ENCODE measurements around the gene WASHC1. TPM values are rescaled to one million over a fixed set of nuclear protein-coding genes. Genes with fewer than 3 reads are reported as not detected.
"Not testable (repeated sequence)": the region's sequence is repeated elsewhere in the genome, so short reads cannot be mapped to it uniquely, and the experiment has no call there.

WASHC1 gene, protein sequence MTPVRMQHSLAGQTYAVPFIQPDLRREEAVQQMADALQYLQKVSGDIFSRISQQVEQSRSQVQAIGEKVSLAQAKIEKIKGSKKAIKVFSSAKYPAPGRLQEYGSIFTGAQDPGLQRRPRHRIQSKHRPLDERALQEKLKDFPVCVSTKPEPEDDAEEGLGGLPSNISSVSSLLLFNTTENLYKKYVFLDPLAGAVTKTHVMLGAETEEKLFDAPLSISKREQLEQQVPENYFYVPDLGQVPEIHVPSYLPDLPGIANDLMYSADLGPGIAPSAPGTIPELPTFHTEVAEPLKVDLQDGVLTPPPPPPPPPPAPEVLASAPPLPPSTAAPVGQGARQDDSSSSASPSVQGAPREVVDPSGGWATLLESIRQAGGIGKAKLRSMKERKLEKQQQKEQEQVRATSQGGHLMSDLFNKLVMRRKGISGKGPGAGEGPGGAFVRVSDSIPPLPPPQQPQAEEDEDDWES
- total RNA-seq (2014; rRNA removed; shearing (Covaris generic)) (14.2 and 17.0 TPM in 2 replicates), total RNA-seq (2022) (20.2 and 22.4 TPM in 2 replicates), Bru-seq, nascent RNA (percentile 55 among the genes with signal in this experiment), BruChase-seq, experiment 1, labeled RNA remaining after a 6-hour chase (percentile 57 among the genes with signal in this experiment), BruChase-seq, experiment 2, labeled RNA remaining after a 2-hour chase (percentile 66 among the genes with signal in this experiment)
- long read RNA-seq, partial matches to known transcripts = 2 of 17 reads
- long read RNA-seq, other reads (novel, unspliced or antisense) = 15 of 17 reads

GRCh38 chr9:29356-29755 lies at the start of gene WASHC1:
Gene WASHC1 (minus strand): TSS chr9:29456. CDS start chr9:24999, 4,457 bp downstream.
- intact Hi-C loops (cut with micrococcal nuclease; ENCODE audit: unreplicated experiment); H3K9me3 ChIP-seq (ENCODE audit: low read length); H3K79me2 ChIP-seq (ENCODE audit: insufficient read depth, low read depth, low read length); H2AFZ ChIP-seq (ENCODE audit: low read length); H3K27ac ChIP-seq (ENCODE audit: low read depth, low read length, poor library complexity, severe bottlenecking); H3K9me2 ChIP-seq (ENCODE audit: insufficient read depth, low read length); CTCF ChIA-PET (ENCODE audit: unreplicated experiment); POLR2A ChIA-PET; H3K36me3 ChIP-seq (ENCODE audit: insufficient read depth, low read length); H4K20me1 ChIP-seq (ENCODE audit: insufficient read depth, low read length); H3K4me1 ChIP-seq (ENCODE audit: insufficient read depth, low read length, poor library complexity, severe bottlenecking); BruUV-seq (replicated peaks); DNase-seq (ENCODE audit: low spot score): not testable (repeated sequence)
- Histone ChIP-seq H3K4me2 (ENCODE audit: low read length) (0 out of 2 replicates have a peak within 1 kb of the TSS, but pooled peaks have one; percentile 23), H3K4me3 (ENCODE audit: low read depth, low read length, poor library complexity, severe bottlenecking) (peak within 1 kb of the TSS; percentile 64)

DNA sequence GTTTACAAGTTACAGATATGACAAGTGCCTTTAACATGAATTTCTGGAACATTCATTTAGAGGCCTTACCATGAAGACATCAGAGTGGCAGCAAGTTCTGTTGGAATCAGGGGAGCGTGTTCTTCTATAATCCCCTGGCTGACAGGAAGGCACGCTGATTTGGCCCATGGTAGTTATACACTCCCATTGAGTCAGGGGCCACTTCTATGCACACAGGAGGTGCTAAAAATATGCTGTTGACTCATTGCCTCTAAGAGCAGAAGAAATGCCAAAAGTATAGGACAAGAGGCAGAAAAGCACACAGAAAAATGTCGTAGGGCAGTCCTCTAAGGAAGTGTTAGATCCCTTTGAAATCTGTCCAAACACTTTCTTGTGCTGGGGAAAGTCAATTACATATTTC lies 49.1 kb upstream of the WASHC1 start:
- H4K20me1 ChIP-seq (ENCODE audit: insufficient read depth, low read length); H3K79me2 ChIP-seq (ENCODE audit: insufficient read depth, low read depth, low read length); CTCF ChIA-PET (ENCODE audit: unreplicated experiment); H2AFZ ChIP-seq (ENCODE audit: low read length); POLR2A ChIA-PET; H3K4me1 ChIP-seq (ENCODE audit: insufficient read depth, low read length, poor library complexity, severe bottlenecking); DNase-seq (ENCODE audit: low spot score); H3K36me3 ChIP-seq (ENCODE audit: insufficient read depth, low read length); H3K27ac ChIP-seq (ENCODE audit: low read depth, low read length, poor library complexity, severe bottlenecking); BruUV-seq (replicated peaks); H3K9me2 ChIP-seq (ENCODE audit: insufficient read depth, low read length); H3K4me3 ChIP-seq (ENCODE audit: low read depth, low read length, poor library complexity, severe bottlenecking); intact Hi-C loops (cut with micrococcal nuclease; ENCODE audit: unreplicated experiment); H3K9me3 ChIP-seq (ENCODE audit: low read length); H3K4me2 ChIP-seq (ENCODE audit: low read length): not testable (repeated sequence)

DNA sequence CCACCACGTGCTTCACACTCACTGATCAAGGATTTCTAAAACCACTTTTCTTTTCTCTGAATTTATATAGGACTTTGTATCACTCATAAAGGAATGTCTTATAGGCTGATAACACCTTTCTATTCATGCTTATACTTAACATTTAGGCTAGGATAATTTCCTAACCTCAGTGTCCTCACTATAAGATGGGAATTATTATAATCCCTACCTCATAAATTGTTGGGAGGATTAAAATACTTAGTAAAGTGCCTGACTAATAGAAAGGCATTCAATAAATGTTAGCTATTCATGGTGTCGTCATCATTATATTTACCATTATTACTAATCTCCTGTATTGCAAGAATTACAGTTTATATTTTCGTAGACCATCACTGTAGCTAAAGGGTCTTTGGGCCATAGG lies 47.1 kb upstream of the WASHC1 start:
- BruUV-seq (replicated peaks); H3K9me3 ChIP-seq (ENCODE audit: low read length); DNase-seq (ENCODE audit: low spot score); H3K4me2 ChIP-seq (ENCODE audit: low read length); H4K20me1 ChIP-seq (ENCODE audit: insufficient read depth, low read length); H3K4me3 ChIP-seq (ENCODE audit: low read depth, low read length, poor library complexity, severe bottlenecking); intact Hi-C loops (cut with micrococcal nuclease; ENCODE audit: unreplicated experiment); H3K9me2 ChIP-seq (ENCODE audit: insufficient read depth, low read length); POLR2A ChIA-PET; H2AFZ ChIP-seq (ENCODE audit: low read length); H3K4me1 ChIP-seq (ENCODE audit: insufficient read depth, low read length, poor library complexity, severe bottlenecking); CTCF ChIA-PET (ENCODE audit: unreplicated experiment); H3K79me2 ChIP-seq (ENCODE audit: insufficient read depth, low read depth, low read length); H3K36me3 ChIP-seq (ENCODE audit: insufficient read depth, low read length); H3K27ac ChIP-seq (ENCODE audit: low read depth, low read length, poor library complexity, severe bottlenecking): not testable (repeated sequence)

GRCh38 chr9:73900-74525 lies 44.8 kb upstream of the WASHC1 start:
- H3K4me3 ChIP-seq (ENCODE audit: low read depth, low read length, poor library complexity, severe bottlenecking); H4K20me1 ChIP-seq (ENCODE audit: insufficient read depth, low read length); H2AFZ ChIP-seq (ENCODE audit: low read length); H3K4me2 ChIP-seq (ENCODE audit: low read length); H3K9me3 ChIP-seq (ENCODE audit: low read length); BruUV-seq (replicated peaks); intact Hi-C loops (cut with micrococcal nuclease; ENCODE audit: unreplicated experiment); POLR2A ChIA-PET; H3K9me2 ChIP-seq (ENCODE audit: insufficient read depth, low read length); H3K79me2 ChIP-seq (ENCODE audit: insufficient read depth, low read depth, low read length); CTCF ChIA-PET (ENCODE audit: unreplicated experiment); H3K36me3 ChIP-seq (ENCODE audit: insufficient read depth, low read length); H3K4me1 ChIP-seq (ENCODE audit: insufficient read depth, low read length, poor library complexity, severe bottlenecking); DNase-seq (ENCODE audit: low spot score); H3K27ac ChIP-seq (ENCODE audit: low read depth, low read length, poor library complexity, severe bottlenecking): not testable (repeated sequence)

- H3K9me2 ChIP-seq (ENCODE audit: insufficient read depth, low read length); CTCF ChIA-PET (ENCODE audit: unreplicated experiment); H3K27ac ChIP-seq (ENCODE audit: low read depth, low read length, poor library complexity, severe bottlenecking); H4K20me1 ChIP-seq (ENCODE audit: insufficient read depth, low read length); H2AFZ ChIP-seq (ENCODE audit: low read length); POLR2A ChIA-PET; BruUV-seq (replicated peaks); intact Hi-C loops (cut with micrococcal nuclease; ENCODE audit: unreplicated experiment); DNase-seq (ENCODE audit: low spot score); H3K4me2 ChIP-seq (ENCODE audit: low read length); H3K4me3 ChIP-seq (ENCODE audit: low read depth, low read length, poor library complexity, severe bottlenecking); H3K9me3 ChIP-seq (ENCODE audit: low read length); H3K36me3 ChIP-seq (ENCODE audit: insufficient read depth, low read length); H3K79me2 ChIP-seq (ENCODE audit: insufficient read depth, low read depth, low read length); H3K4me1 ChIP-seq (ENCODE audit: insufficient read depth, low read length, poor library complexity, severe bottlenecking): not testable (repeated sequence)
These were observed 44.0 kb upstream of the WASHC1 start for GRCh38 chr9:73076-73899.
